ENCODE data around the gene SCAMP3. TPM values are rescaled to one million over a fixed set of nuclear protein-coding genes. Genes with fewer than 3 reads are reported as not detected.

SCAMP3 gene
- total and polyA plus RNA-seq, 8 donors, result 45.8 to 85.3 (median 55.7) TPM

DNA sequence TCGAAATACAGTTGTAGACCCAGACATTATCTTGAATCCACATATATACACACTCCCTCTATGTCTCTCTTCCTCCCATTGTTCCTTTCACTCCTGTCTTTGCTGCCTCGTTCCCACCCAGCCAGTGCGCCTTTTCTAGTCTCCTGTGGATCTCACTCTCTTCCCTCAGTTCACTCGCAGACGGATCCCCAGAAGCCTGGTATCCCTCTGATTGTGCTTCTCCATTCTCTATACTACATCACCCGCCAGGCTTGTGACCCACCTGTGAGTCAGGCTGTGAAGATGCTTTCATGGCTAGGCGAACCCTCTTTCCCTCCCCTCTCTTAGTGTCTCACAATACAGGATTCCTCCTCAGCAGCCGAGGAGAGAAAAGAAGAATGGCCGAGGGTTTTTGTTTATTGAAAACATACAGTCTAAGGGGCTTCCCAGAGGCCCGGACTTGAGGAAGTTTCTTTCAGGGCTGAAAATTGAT is 16.6 kb upstream of the SCAMP3 start:
- Histone ChIP-seq H3K36me3 (no peaks in the 10 kb centered on the region), H3K27ac (no peak overlapping the region), H3K27me3 (peaks cover 0 to 13% of the 10 kb centered on the region in 2 donors), H3K4me3 (no peak overlapping the region), H3K9me3 (no peaks in the 10 kb centered on the region), H3K4me1 (peaks cover 5 to 28% of the 10 kb centered on the region in 2 donors)
- DNase-seq (no peak), ATAC-seq (no peak)
- no peak for TF ChIP-seq CTCF (IDR thresholded peaks at IDR 0.05)
- intact Hi-C loops (cut with DNase I), result loop anchor here in 1 of 2 donors (5.0 to 10.0 kb wide), 2 partner anchors 44 to 316 kb away; partner anchors contain the start of gene RUSC1

- H3K27me3 ChIP-seq, result peaks cover 0 to 13% of the 10 kb centered on the region in 2 donors
- no peaks in the 10 kb centered on the region for H3K9me3 ChIP-seq
- H3K36me3 ChIP-seq, result no peaks in the 10 kb centered on the region
- peaks cover 5 to 32% of the 10 kb centered on the region in 2 donors for H3K4me1 ChIP-seq
- TF ChIP-seq CTCF (IDR thresholded peaks at IDR 0.05), result no peak
- intact Hi-C loops (cut with DNase I), result loop anchor here in 1 of 2 donors (5.0 to 10.0 kb wide), 2 partner anchors 44 to 317 kb away; partner anchors contain the start of gene RUSC1
- peak overlapping the region in 1 of 2 donors; percentile 57 for H3K27ac ChIP-seq
- DNase-seq (peak in 3 of 4 donors; percentile 35 to 85 (median 58)), ATAC-seq (peak; percentile 21)
- H3K4me3 ChIP-seq, result peak overlapping the region; percentile 73 to 78
Observed at GRCh38 chr1:155277902-155278688, 15.9 kb upstream of the SCAMP3 start.

DNA sequence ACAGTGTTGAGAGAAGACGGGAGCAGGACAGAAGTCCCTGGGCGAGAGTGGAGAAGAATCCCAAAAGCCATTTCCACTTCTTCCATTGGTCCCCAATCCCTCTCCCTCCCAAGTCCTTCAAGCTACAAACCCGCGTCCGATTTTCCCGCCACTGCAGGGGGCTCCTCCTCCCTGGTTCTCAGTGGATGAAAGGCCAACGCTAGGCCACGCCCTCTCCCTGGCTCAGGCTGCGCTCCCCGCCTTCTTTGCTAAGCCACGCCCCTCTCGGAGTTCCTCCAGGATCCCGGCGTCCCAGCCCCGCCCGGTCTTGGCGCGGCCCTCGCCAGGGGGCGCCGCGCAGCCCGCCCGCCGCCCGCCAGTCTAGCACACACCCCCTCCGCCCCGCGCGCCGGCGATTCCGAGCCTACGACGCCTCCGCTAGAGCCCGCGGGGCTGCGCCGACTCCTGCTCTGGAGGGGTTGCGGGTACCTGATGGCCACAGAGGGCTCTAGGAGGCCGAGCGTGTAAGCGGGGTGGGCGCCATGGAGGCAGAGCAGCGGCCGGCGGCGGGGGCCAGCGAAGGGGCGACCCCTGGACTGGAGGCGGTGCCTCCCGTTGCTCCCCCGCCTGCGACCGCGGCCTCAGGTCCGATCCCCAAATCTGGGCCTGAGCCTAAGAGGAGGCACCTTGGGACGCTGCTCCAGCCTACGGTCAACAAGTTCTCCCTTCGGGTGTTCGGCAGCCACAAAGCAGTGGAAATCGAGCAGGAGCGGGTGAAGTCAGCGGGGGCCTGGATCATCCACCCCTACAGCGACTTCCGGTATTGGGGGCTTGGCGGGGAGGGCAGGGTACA is 15.1 kb upstream of the SCAMP3 start, which contains the start of gene HCN3:
Gene HCN3 (plus strand): TSS at position 394 of the 832 bp plus-strand sequence. CDS start 128 bp downstream, at position 522.
- Histone ChIP-seq H3K4me1 (peaks cover 8 to 36% of the 10 kb centered on the region in 2 donors), H3K27ac (peak within 1 kb of the TSS in 1 of 2 donors; percentile 57), H3K36me3 (no peaks in the 10 kb centered on the region), H3K4me3 (peak within 1 kb of the TSS; percentile 73 to 78), H3K9me3 (no peaks in the 10 kb centered on the region), H3K27me3 (peaks cover 0 to 13% of the 10 kb centered on the region in 2 donors)
- peak; percentile 41 to 80 for TF ChIP-seq CTCF (IDR thresholded peaks at IDR 0.05)
- peak; percentile 89 for ATAC-seq
- peak; percentile 97 to 99 (median 98) for DNase-seq
- intact Hi-C loops (cut with DNase I), result loop anchor here in 1 of 2 donors (5.0 to 10.0 kb wide), 2 partner anchors 45 to 318 kb away; partner anchors contain the start of gene RUSC1

- peaks cover 10 to 52% of the 10 kb centered on the region in 2 donors for H3K4me1 ChIP-seq
- peaks cover 0 to 25% of the 10 kb centered on the region in 2 donors for H3K36me3 ChIP-seq
- H3K4me3 ChIP-seq, result peak within 1 kb of the TSS; percentile 72 to 80
- peak within 1 kb of the TSS; percentile 91 to 92 for H3K27ac ChIP-seq
- peak; percentile 92 to 100 (median 97) for DNase-seq
- TF ChIP-seq CTCF (IDR thresholded peaks at IDR 0.05), result no peak
- ATAC-seq, result peak; percentile 92
- intact Hi-C loops (cut with DNase I), result loop anchor here in 1 of 2 donors (10.0 kb wide), 1 partner anchor 321 kb away; no protein-coding TSS in a partner anchor
- peaks cover 0 to 12% of the 10 kb centered on the region in 2 donors for H3K27me3 ChIP-seq
- no peaks in the 10 kb centered on the region for H3K9me3 ChIP-seq
Observed at GRCh38 chr1:155273343-155274245, 11.4 kb upstream of the SCAMP3 start, which contains the start of gene CLK2. TSS of gene CLK2 (minus strand) at chr1:155273504. CDS start at chr1:155270977, 2,527 bp downstream.
